GM12874 (cell line): Measurements from ENCODE around the gene P4HA3.

Source experiments
- TF ChIP-seq, protein P1 (sequence below): IDR thresholded peaks from 2 replicates; pipeline ENCODE4 v1.5.1; 2011; ENCODE audit warnings: low read depth, mild to moderate bottlenecking, control low read depth, low read length, moderate library complexity; ENCODE audit not compliant: insufficient read depth

Gene P4HA3

DNA sequence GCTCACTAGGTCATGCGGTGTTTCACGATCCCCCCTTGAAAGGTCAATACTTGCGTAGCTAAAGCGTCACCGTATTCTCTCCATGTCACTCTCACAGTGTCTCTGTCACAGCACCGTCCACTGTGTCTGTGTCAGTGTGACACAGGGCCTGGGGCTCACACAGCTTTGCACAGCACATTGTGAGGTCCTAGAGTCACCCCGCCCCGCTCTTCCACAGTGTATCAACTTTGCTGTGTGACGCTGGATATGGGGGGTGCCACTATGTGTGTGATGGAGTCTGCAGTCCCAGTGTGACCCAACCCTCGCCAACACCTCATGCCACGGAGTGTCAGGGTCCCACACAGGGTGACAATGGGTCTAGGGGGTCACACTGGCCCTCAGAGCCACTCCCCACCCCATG is 583 bp downstream of the P4HA3 start:
- TF ChIP-seq, protein P1, sequence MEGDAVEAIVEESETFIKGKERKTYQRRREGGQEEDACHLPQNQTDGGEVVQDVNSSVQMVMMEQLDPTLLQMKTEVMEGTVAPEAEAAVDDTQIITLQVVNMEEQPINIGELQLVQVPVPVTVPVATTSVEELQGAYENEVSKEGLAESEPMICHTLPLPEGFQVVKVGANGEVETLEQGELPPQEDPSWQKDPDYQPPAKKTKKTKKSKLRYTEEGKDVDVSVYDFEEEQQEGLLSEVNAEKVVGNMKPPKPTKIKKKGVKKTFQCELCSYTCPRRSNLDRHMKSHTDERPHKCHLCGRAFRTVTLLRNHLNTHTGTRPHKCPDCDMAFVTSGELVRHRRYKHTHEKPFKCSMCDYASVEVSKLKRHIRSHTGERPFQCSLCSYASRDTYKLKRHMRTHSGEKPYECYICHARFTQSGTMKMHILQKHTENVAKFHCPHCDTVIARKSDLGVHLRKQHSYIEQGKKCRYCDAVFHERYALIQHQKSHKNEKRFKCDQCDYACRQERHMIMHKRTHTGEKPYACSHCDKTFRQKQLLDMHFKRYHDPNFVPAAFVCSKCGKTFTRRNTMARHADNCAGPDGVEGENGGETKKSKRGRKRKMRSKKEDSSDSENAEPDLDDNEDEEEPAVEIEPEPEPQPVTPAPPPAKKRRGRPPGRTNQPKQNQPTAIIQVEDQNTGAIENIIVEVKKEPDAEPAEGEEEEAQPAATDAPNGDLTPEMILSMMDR, result no peak

DNA sequence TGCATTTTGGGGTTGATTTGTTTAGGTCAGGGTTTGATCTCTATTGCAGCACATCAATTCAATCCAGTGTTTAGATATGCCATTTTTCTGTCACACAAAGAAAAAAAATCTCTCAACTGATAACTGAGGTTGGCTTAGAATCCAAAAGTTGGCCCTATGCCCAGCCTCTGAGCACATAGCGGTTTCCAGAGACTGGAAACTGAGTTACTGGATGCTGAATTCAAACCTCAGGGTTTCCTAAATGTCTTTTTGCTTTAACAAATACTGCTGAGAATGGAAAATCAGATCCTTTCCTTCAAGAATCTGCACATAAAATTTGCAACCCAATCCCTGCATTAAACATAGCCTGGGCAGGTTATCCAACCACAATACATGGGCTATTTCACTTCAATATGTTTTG is 4.0 kb downstream of the P4HA3 start:
- TF ChIP-seq, protein P1, result no peak

DNA sequence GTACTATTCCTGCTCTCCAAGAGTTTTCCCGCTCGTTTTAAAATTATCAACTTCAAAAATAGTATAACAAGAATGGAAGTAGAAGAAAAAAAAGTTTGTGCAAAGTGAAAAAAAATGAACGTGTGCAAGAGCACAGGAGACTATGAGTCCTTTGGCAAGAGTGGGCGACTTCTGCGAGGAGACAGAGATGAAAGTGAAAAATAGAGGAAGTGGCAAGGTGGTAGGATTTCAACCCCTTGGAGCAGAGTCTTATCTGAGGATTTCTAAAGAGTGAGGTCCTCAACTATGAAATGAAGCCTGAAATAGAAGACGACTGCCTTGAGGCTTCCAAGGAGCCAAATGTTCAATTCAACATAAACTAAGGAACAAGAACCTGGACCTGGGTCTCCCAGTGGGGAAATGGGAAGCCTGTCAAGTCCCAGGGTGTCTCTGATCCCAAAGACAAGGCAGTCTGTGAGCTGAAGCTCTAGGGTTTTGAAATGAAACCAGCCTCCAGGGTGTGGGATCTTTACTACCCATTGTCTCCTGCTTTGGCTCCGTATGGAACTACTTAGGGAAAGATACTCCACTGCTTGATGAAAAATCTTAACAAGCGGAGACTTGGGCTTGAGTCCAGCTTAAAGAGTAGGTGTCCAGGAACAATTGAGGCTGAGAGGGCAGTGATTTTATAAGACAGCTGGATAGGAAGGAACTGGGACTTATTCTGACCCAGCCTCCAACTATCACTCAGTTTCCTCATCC is 4.8 kb downstream of the P4HA3 start:
- TF ChIP-seq, protein P1, result no peak

DNA sequence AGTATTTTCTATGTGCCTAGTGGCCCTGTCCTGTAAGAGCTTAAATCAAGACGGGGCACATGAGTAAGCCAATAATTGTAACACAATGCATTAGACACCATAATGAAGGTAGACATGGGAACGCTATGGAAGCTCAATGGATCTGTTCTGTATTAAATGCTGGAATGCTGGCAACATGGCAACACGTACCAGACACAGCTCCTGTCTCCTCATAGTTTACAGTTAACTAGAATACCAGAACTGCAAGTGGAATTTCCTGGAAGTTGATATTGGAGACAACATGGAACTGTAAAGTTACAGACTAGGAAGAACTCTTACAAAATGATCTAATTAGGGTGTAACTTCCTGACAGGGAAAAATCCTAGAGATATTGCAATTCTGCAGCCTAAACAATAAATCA is 12.4 kb downstream of the P4HA3 start:
- TF ChIP-seq, protein P1, result no peak

DNA sequence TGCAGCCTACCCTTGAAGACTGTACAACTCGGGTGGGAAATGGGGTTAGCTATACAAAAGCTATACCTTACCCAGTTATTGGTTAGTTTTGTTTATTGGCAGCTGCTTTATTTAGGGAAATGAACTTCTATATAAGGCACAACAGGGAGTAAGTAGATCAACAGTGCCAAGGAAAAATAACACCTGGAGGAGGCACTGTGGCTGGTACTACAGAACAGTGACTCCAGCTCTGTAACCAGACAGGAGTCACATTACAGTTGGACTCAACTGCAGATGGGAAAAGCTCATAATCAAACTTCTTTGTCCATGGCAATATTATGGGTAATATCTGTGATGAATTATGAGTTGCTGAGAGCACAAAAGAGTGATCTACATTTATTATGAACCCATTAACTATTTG is 14.0 kb downstream of the P4HA3 start:
- TF ChIP-seq, protein P1, result no peak

DNA sequence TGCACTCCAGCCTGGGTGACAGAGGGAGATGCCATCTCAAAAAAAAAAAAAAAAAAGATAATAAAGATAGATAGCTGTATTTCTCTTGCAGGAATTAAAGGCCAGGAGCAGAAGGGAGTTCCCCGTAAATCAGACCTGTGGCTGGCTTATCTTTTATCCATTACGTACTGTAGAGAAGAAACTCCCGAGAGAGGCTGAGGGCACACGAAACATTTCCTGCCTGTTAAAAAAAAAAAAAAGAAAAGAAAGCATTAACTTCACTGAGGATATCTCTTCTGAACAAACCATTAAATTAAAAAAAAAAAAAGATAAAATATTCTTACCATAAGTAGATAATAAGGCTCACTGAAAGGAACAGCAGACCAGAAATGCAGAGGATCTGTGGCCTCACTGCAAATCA is 22.5 kb downstream of the P4HA3 start:
- TF ChIP-seq, protein P1, result no peak

DNA sequence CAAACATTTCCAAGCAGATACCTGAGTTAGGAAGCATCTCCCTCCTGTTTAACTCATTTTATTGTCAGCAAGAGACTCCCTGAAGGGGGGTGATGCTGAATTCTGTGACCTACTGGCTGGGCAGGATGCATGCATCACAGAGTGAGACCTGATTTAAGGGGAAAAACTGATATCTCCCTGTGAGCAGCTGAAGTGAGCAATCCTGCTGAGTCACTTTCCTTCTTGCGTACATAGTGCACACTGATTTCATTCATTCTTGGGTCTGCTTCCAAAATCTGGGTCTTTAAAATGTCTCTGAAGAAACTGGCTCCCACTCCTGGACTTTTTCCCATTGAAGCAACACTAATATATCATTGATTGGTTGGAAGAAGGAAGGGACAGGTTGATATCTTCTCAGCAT is 23.3 kb downstream of the P4HA3 start:
- TF ChIP-seq, protein P1, result no peak
